Measurements from ENCODE around the gene MYOG.

MYOG gene

GRCh38 chr1:203085528-203086406, at the start of gene MYOG:
TSS of gene MYOG (minus strand) at chr1:203086012. CDS start at chr1:203085961, 51 bp downstream.
- no peak for DNase-seq (ENCODE audit: low read depth in 1 of 2, low spot score in 1 of 2)

GRCh38 chr1:203133970-203134725, 48.3 kb upstream of the MYOG start:
- no peak for DNase-seq (ENCODE audit: low read depth in 1 of 2, low spot score in 1 of 2)

GRCh38 chr1:203131548-203132200, 45.9 kb upstream of the MYOG start:
- no peak for DNase-seq (ENCODE audit: low read depth in 1 of 2, low spot score in 1 of 2)

- DNase-seq (ENCODE audit: low read depth in 1 of 2, low spot score in 1 of 2), result no peak
These were observed 44.7 kb upstream of the MYOG start for GRCh38 chr1:203130358-203130985.

GRCh38 chr1:203129501-203130231, 43.9 kb upstream of the MYOG start:
- DNase-seq (ENCODE audit: low read depth in 1 of 2, low spot score in 1 of 2), result no peak

GRCh38 chr1:203128716-203129500, 43.1 kb upstream of the MYOG start:
- no peak for DNase-seq (ENCODE audit: low read depth in 1 of 2, low spot score in 1 of 2)

GRCh38 chr1:203128431-203128715, 42.6 kb upstream of the MYOG start:
- DNase-seq (ENCODE audit: low read depth in 1 of 2, low spot score in 1 of 2), result no peak

GRCh38 chr1:203127666-203128430, 42.0 kb upstream of the MYOG start, which contains the start of gene ADORA1:
TSS of gene ADORA1 (plus strand) at chr1:203127726. CDS start at chr1:203128842, 1,116 bp downstream.
- DNase-seq (ENCODE audit: low read depth in 1 of 2, low spot score in 1 of 2), result no peak

GRCh38 chr1:203126866-203127665, 41.3 kb upstream of the MYOG start:
- no peak for DNase-seq (ENCODE audit: low read depth in 1 of 2, low spot score in 1 of 2)

- DNase-seq (ENCODE audit: low read depth in 1 of 2, low spot score in 1 of 2), result no peak
These were observed 40.5 kb upstream of the MYOG start for GRCh38 chr1:203126151-203126865.

- no peak for DNase-seq (ENCODE audit: low read depth in 1 of 2, low spot score in 1 of 2)
These were observed 38.9 kb upstream of the MYOG start for GRCh38 chr1:203124546-203125317.

- DNase-seq (ENCODE audit: low read depth in 1 of 2, low spot score in 1 of 2), result no peak
These were observed 38.2 kb upstream of the MYOG start for GRCh38 chr1:203124011-203124410.

- no peak for DNase-seq (ENCODE audit: low read depth in 1 of 2, low spot score in 1 of 2)
These were observed 36.3 kb upstream of the MYOG start for GRCh38 chr1:203122159-203122558.

- no peak for DNase-seq (ENCODE audit: low read depth in 1 of 2, low spot score in 1 of 2)
These were observed 35.6 kb upstream of the MYOG start for GRCh38 chr1:203121186-203122015.

- DNase-seq (ENCODE audit: low read depth in 1 of 2, low spot score in 1 of 2), result no peak
These were observed 34.7 kb upstream of the MYOG start for GRCh38 chr1:203120325-203121153.
